Neuronal stem cell (in vitro differentiated cells): ENCODE data around the gene IPO13.

Experiments used
- DNase-seq: peaks from one replicate; pipeline ENCODE4 v3.0.0-alpha.2; 2013; ENCODE audit warnings: low spot score
- H2AFZ ChIP-seq: one replicate; pipeline ENCODE4 v1.6.1; 2013; ENCODE audit warnings: mild to moderate bottlenecking, low read length, inconsistent platforms
- H2AK5ac ChIP-seq: 2 replicates; pipeline ENCODE4 v1.6.1; 2013; ENCODE audit warnings: low read depth, mild to moderate bottlenecking, inconsistent platforms, low read length, moderate library complexity, mixed read lengths
- H2BK120ac ChIP-seq: 2 replicates; pipeline ENCODE4 v1.6.1; 2013; ENCODE audit warnings: low read depth, mild to moderate bottlenecking, inconsistent platforms, low read length, moderate library complexity, mixed read lengths
- H2BK12ac ChIP-seq: one replicate; pipeline ENCODE4 v1.6.1; 2013; ENCODE audit warnings: low read length, inconsistent platforms
- H2BK15ac ChIP-seq: 2 replicates; pipeline ENCODE4 v1.6.1; 2013; ENCODE audit warnings: mild to moderate bottlenecking, low read length, inconsistent platforms, mixed read lengths
- H2BK5ac ChIP-seq: one replicate; pipeline ENCODE4 v1.6.1; 2013; ENCODE audit warnings: inconsistent platforms, mild to moderate bottlenecking, low read length, moderate library complexity
- H3K14ac ChIP-seq: one replicate; pipeline ENCODE4 v1.6.1; 2013; ENCODE audit warnings: low read length, inconsistent platforms
- H3K18ac ChIP-seq: 2 replicates; pipeline ENCODE4 v1.6.1; 2013; ENCODE audit warnings: low read length, inconsistent platforms
- H3K23ac ChIP-seq: 2 replicates; pipeline ENCODE4 v1.6.1; 2013; ENCODE audit warnings: low read depth, mild to moderate bottlenecking, mixed read lengths, low read length, inconsistent platforms; ENCODE audit not compliant: poor library complexity
- H3K27ac ChIP-seq: replicated peaks from 3 replicates; pipeline ENCODE4 v1.5.1; 2013; ENCODE audit warnings: low read length, inconsistent platforms
- H3K27me3 ChIP-seq, 3 experiments: 2 replicates each; pipeline ENCODE4 v1.6.1; 2013; ENCODE audit warnings: low read length in 3 of 3, mild to moderate bottlenecking in 2 of 3, inconsistent platforms in 1 of 3, low read depth in 1 of 3, mixed read lengths in 1 of 3, moderate library complexity in 1 of 3; ENCODE audit not compliant: control insufficient read depth in 3 of 3, insufficient read depth in 3 of 3
- H3K36me3 ChIP-seq, 2 donors: replicated peaks in 1 of 2; 2 replicates each; pipeline ENCODE4 v1.6.1; 2013; ENCODE audit warnings: low read length in 2 of 2; ENCODE audit not compliant: control insufficient read depth in 2 of 2, insufficient read depth in 2 of 2
- H3K4ac ChIP-seq: 2 replicates; pipeline ENCODE4 v1.6.1; 2013; ENCODE audit warnings: inconsistent platforms, mild to moderate bottlenecking, low read length, moderate library complexity
- H3K4me1 ChIP-seq, 2 donors: 1 replicate in 1 of 2; 2 replicates in 1 of 2; pipeline ENCODE4 v1.6.1; 2013; ENCODE audit warnings: low read length in 2 of 2, low read depth in 1 of 2; ENCODE audit not compliant: control insufficient read depth in 2 of 2, insufficient read depth in 1 of 2
- H3K4me2 ChIP-seq: one replicate; pipeline ENCODE4 v1.6.1; 2013; ENCODE audit warnings: mild to moderate bottlenecking, low read length, inconsistent platforms; ENCODE audit not compliant: insufficient read depth, poor library complexity, severe bottlenecking
- H3K4me3 ChIP-seq, 2 donors: 2 replicates each; pipeline ENCODE4 v1.5.1; 2013; ENCODE audit warnings: low read length in 2 of 2, mild to moderate bottlenecking in 2 of 2, inconsistent platforms in 1 of 2, moderate library complexity in 1 of 2
- H3K79me1 ChIP-seq: one replicate; pipeline ENCODE4 v1.6.1; 2013; ENCODE audit warnings: low read depth, mild to moderate bottlenecking, inconsistent platforms, low read length, moderate library complexity
- H3K9ac ChIP-seq: one replicate; pipeline ENCODE4 v1.6.1; 2013; ENCODE audit warnings: mild to moderate bottlenecking, low read depth, low read length, inconsistent platforms; ENCODE audit not compliant: poor library complexity
- H3K9me3 ChIP-seq, 2 donors: replicated peaks in 1 of 2; 2 replicates each; pipeline versions ENCODE3 to v1.6.1; 2013; ENCODE audit warnings: low read length in 2 of 2, mild to moderate bottlenecking in 2 of 2, inconsistent platforms in 1 of 2, low read depth in 1 of 2, mixed read lengths in 1 of 2, moderate library complexity in 1 of 2; ENCODE audit not compliant: control insufficient read depth in 2 of 2, insufficient read depth in 1 of 2
- H4K8ac ChIP-seq: one replicate; pipeline ENCODE4 v1.6.1; 2013; ENCODE audit warnings: low read depth, mild to moderate bottlenecking, inconsistent platforms, low read length, moderate library complexity
- H4K91ac ChIP-seq: one replicate; pipeline ENCODE4 v1.6.1; 2013; ENCODE audit warnings: low read length, low read depth, mild to moderate bottlenecking, inconsistent platforms; ENCODE audit not compliant: poor library complexity
- WGBS, 2 donors: extraction: QIAGEN DNeasy Blood & Tissue Kit; methylation state at CpG; one replicate each; pipeline ENCODE4 v1.1.7; 2013; ENCODE audit warnings: missing lambda C conversion rate in 2 of 2, mixed read lengths in 1 of 2; ENCODE audit not compliant: insufficient read length in 2 of 2, insufficient replicate concordance in 1 of 2; ENCODE audit errors: extremely low coverage in 2 of 2; 5-methylcytosine and 5-hydroxymethylcytosine counted together

The IPO13 gene

GRCh38 chr1:43990271-43991199 lies 43.8 kb downstream of the IPO13 start:
- Histone ChIP-seq H3K79me1 (no peaks in the 10 kb centered on the region), H2BK15ac (no peak overlapping the region), H4K8ac (no peak overlapping the region), H2AFZ (peak overlapping the region; percentile 99), H3K4me1 (peaks cover 2 to 15% of the 10 kb centered on the region in 2 donors), H2AK5ac (peak overlapping the region; percentile 1), H3K36me3 (peaks cover 11 to 28% of the 10 kb centered on the region in 2 donors), H3K27ac (no peak overlapping the region), H3K4me3 (peak overlapping the region in 1 of 2 donors; percentile 63), H2BK5ac (peak overlapping the region; percentile 84), H3K27me3 (no peaks in the 10 kb centered on the region), H3K23ac (peak overlapping the region; percentile 75), H2BK12ac (no peak overlapping the region), H3K4me2 (peak overlapping the region; percentile 92), H4K91ac (no peak overlapping the region), H3K9ac (peak overlapping the region; percentile 96), H2BK120ac (no peak overlapping the region), H3K18ac (peak overlapping the region; percentile 54), H3K14ac (peak overlapping the region; percentile 31), H3K4ac (no peak overlapping the region), H3K9me3 (no peaks in the 10 kb centered on the region)
- no CpG with 5 or more reads among the region's 19 CpGs for WGBS, 2 donors
- DNase-seq = no peak

- Histone ChIP-seq H3K4ac (no peak overlapping the region), H2BK15ac (no peak overlapping the region), H2AK5ac (peak overlapping the region; percentile 1), H3K4me3 (peak overlapping the region; percentile 63 to 83), H2BK5ac (peak overlapping the region; percentile 84), H3K36me3 (peaks cover 6 to 22% of the 10 kb centered on the region in 2 donors), H2BK12ac (no peak overlapping the region), H3K27ac (peak overlapping the region; percentile 44), H3K4me1 (peaks cover 7 to 20% of the 10 kb centered on the region in 2 donors), H3K4me2 (peak overlapping the region; percentile 92), H3K9me3 (no peaks in the 10 kb centered on the region), H2AFZ (peak overlapping the region; percentile 99), H3K79me1 (no peaks in the 10 kb centered on the region), H3K14ac (no peak overlapping the region), H2BK120ac (no peak overlapping the region), H3K27me3 (no peaks in the 10 kb centered on the region), H4K8ac (no peak overlapping the region), H3K9ac (peak overlapping the region; percentile 96), H4K91ac (no peak overlapping the region), H3K23ac (peak overlapping the region; percentile 99), H3K18ac (peak overlapping the region; percentile 98)
- no CpG with 5 or more reads among the region's 10 CpGs for WGBS, 2 donors
- DNase-seq = no peak
Measured at GRCh38 chr1:43991200-43991475, 44.4 kb downstream of the IPO13 start.

GRCh38 chr1:43991476-43992231 lies 44.9 kb downstream of the IPO13 start, which contains the start of gene CCDC24:
Gene CCDC24, plus strand, starts transcription at chr1:43991599. Its CDS starts 280 bp downstream, at chr1:43991879.
- peaks cover 5 to 17% of the 10 kb centered on the region in 2 donors for H3K36me3 ChIP-seq
- no peak within 1 kb of the TSS for H3K4ac ChIP-seq
- no peak within 1 kb of the TSS for H4K91ac ChIP-seq
- peak within 1 kb of the TSS; percentile 92 for H3K4me2 ChIP-seq
- no peaks in the 10 kb centered on the region for H3K79me1 ChIP-seq
- H3K9me3 ChIP-seq = no peaks in the 10 kb centered on the region
- DNase-seq = no peak
- H2BK12ac ChIP-seq = peak within 1 kb of the TSS; percentile 93
- peak within 1 kb of the TSS; percentile 63 to 83 for H3K4me3 ChIP-seq
- H3K14ac ChIP-seq = peak within 1 kb of the TSS; percentile 95
- peak within 1 kb of the TSS; percentile 66 for H2AK5ac ChIP-seq
- peak within 1 kb of the TSS; percentile 27 for H2BK15ac ChIP-seq
- H3K23ac ChIP-seq = peak within 1 kb of the TSS; percentile 99
- no CpG with 5 or more reads among the region's 66 CpGs for WGBS, 2 donors
- no peak within 1 kb of the TSS for H4K8ac ChIP-seq
- peak within 1 kb of the TSS; percentile 96 for H3K9ac ChIP-seq
- H3K27me3 ChIP-seq = no peaks in the 10 kb centered on the region
- peaks cover 12 to 25% of the 10 kb centered on the region in 2 donors for H3K4me1 ChIP-seq
- no peak within 1 kb of the TSS for H2BK120ac ChIP-seq
- peak within 1 kb of the TSS; percentile 98 for H3K18ac ChIP-seq
- peak within 1 kb of the TSS; percentile 44 for H3K27ac ChIP-seq
- peak within 1 kb of the TSS; percentile 84 for H2BK5ac ChIP-seq
- H2AFZ ChIP-seq = peak within 1 kb of the TSS; percentile 99
